ENCODE measurements around the gene TOE1.

DNA sequence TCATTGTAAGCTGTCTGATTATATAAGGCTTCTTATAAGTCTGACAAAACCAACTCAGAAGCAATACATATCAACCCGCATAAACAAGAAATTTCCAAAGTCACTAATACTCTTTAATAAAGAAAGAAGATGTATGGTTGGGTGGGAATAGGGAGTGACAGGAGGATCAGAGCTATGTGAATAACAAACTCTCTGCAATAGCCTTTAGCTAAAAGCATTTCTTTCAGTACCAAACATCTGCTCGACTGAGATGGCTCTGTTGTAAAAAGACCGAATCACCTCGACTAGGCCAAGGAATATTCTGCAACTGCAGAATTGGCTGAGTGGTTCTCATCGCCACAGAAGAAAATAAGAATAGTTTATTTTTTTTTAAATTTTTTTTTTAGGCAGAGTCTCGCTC is 39.6 kb downstream of the TOE1 start:
- TF ChIP-seq, protein P1, sequence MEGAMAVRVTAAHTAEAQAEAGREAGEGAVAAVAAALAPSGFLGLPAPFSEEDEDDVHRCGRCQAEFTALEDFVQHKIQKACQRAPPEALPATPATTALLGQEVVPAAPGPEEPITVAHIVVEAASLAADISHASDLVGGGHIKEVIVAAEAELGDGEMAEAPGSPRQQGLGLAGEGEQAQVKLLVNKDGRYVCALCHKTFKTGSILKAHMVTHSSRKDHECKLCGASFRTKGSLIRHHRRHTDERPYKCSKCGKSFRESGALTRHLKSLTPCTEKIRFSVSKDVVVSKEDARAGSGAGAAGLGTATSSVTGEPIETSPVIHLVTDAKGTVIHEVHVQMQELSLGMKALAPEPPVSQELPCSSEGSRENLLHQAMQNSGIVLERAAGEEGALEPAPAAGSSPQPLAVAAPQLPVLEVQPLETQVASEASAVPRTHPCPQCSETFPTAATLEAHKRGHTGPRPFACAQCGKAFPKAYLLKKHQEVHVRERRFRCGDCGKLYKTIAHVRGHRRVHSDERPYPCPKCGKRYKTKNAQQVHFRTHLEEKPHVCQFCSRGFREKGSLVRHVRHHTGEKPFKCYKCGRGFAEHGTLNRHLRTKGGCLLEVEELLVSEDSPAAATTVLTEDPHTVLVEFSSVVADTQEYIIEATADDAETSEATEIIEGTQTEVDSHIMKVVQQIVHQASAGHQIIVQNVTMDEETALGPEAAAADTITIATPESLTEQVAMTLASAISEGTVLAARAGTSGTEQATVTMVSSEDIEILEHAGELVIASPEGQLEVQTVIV (CRISPR knock-in tag; IDR thresholded peaks at IDR 0.05; ENCODE audit: borderline replicate concordance): no peak
- TF ChIP-seq DNMT1 (IDR thresholded peaks at IDR 0.05) (no peak), CHD2 (IDR thresholded peaks at IDR 0.05; ENCODE audit: low read depth, low read length) (no peak), POLR2A (conservative IDR thresholded peaks at IDR 0.05) (no peak), TBL1XR1 (IDR thresholded peaks at IDR 0.05; ENCODE audit: low read length in 2 of 2) (no peak), ZNF197 (CRISPR knock-in tag; IDR thresholded peaks at IDR 0.05; ENCODE audit: low read depth) (no peak)

All from K562 (cell line).